Measurements from ENCODE around the gene PAM.

PAM gene

DNA sequence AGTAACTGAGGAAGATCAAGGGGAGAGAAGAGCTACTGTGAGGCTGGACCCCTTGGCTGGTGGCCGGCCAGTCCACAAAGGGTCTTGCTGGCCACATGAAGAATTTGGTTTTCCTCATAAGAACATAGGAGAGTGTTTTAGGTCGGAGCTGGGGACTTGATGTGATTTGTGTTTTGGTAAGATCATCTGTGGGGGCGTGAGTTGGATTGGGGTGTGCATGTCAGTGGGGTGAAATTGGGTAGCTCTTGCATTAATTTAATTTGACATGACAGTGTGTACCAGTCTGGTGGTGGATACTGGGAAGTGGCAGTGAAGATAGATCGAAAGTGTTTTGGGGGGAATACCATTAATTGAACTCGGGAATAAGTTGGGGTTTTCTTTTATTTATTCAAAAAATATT, 8.6 kb downstream of the PAM start:
- TF ChIP-seq, protein P1, sequence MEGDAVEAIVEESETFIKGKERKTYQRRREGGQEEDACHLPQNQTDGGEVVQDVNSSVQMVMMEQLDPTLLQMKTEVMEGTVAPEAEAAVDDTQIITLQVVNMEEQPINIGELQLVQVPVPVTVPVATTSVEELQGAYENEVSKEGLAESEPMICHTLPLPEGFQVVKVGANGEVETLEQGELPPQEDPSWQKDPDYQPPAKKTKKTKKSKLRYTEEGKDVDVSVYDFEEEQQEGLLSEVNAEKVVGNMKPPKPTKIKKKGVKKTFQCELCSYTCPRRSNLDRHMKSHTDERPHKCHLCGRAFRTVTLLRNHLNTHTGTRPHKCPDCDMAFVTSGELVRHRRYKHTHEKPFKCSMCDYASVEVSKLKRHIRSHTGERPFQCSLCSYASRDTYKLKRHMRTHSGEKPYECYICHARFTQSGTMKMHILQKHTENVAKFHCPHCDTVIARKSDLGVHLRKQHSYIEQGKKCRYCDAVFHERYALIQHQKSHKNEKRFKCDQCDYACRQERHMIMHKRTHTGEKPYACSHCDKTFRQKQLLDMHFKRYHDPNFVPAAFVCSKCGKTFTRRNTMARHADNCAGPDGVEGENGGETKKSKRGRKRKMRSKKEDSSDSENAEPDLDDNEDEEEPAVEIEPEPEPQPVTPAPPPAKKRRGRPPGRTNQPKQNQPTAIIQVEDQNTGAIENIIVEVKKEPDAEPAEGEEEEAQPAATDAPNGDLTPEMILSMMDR (IDR thresholded peaks at IDR 0.05) = no peak

DNA sequence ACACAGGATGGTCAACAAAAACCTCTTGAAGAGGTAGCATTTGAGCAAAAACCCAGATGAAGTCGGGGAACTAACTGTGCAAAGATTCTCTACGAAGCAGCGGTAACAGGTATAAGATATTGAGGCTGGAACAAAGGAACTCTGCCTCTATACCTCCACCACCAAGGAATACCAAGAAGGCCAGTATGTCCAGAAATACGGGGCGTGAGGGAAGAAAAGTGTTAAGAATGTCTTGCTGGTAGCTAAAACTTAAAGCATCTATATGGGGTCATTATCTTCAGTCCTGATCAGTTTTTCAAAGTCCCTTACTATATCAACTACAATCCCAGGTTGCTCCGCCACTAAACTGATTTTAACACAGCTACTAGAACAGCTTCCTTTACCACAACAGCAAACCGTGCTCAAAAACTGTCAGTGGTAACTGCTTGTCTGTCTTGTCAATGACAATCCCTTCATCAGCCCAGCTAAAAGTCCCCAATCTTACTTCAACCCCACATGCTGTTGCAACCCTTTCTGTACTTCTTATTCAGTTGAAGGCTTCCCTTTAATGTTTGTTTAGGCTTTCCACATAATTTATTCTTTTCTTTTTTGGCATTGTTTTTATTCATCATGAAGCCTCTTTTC, 9.4 kb downstream of the PAM start:
- TF ChIP-seq, protein P1 (IDR thresholded peaks at IDR 0.05) = no peak

DNA sequence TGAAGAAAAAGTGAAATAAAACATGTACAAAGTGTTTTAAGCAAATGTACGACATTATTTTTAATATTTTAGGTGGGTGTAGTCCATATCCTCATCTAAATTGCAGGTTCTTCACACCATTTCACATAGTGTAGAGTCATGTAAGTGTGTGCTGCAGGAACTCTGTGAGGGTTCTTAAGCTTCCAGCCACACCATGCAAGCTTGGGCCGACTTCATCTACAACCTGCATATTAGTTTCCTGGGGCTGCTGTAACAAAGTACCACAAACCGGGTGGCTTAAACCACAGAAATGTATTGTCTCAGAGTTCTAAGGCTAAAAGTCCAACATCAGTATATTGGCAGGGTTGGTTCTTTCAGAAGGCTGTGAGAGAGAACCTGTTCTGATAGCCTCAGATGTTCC, 10.2 kb downstream of the PAM start:
- TF ChIP-seq, protein P1 (IDR thresholded peaks at IDR 0.05) = no peak

DNA sequence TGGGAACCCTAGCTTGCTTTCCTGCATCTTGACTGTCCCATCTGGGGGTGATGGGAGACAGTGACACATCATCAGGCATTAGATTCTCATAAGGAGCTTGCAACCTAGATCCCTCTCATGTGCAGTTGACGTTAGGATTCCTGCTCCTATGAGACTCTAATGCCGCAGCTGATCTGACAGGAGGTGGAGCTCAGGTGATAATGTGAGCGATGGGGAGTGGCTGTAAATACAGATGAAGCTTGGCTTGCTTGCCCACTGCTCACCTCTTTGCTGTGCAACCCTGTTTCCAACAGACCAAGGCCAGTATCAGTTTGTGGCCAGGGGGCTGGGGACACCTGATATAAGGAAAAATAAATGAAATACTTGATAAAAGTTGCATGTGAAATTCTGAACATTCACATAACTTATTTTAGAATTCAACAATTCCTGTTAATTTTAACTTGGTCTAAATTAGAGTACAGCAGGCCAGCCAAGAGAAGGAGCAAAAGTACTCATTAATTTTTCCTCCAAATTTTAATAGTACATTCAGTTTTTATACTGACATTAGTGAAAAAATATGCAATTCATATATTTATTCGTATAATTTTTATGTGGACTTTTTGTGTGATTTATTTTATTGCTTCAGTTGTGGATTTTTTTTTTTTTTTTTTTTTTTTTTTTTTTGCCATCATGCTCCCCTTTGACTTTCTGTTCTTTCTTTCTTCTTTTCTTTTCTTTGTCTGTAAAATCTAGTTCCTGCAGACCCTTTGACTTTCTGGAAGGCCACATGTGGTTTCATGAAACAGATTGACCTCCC, 11.4 kb downstream of the PAM start:
- TF ChIP-seq, protein P1 (IDR thresholded peaks at IDR 0.05) = no peak

DNA sequence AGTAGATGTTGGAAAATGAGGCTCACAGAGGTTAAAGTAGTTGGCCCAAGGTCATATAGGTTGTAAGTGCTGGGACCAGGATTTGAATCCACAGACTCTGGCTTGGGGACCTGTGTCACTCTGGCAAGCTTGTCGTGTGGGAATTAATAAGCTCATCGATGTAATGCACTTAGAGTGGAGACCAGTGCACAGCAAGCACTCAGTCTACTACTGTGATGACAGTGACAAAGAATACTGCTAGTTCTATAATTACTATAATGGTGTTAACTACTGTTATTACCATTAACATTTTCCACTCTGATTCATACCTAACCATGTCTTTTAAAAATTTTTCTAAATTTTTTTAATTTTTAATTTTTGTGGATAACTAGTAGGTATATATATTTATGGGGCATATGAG, 12.8 kb downstream of the PAM start:
- TF ChIP-seq, protein P1 (IDR thresholded peaks at IDR 0.05) = no peak

DNA sequence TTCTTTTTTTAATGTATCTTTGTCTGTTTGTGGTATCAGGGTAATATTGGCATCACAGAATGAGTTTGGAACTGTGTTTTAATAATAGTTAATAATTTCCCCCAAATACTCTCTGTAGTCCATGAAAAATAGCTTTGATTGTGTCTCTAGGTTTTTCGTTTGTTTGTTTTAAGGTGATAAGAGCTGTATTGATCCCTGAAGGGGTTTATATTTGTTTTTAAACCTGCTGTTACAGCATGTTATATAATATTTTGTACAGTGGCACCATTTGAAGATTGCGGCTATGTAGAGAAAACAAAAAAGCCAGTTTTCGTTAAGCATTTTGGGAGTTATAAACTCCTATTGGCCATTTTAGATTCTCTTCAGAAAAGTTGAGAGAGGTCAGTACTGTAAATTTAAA, 15.7 kb downstream of the PAM start:
- TF ChIP-seq, protein P1 (IDR thresholded peaks at IDR 0.05) = no peak

DNA sequence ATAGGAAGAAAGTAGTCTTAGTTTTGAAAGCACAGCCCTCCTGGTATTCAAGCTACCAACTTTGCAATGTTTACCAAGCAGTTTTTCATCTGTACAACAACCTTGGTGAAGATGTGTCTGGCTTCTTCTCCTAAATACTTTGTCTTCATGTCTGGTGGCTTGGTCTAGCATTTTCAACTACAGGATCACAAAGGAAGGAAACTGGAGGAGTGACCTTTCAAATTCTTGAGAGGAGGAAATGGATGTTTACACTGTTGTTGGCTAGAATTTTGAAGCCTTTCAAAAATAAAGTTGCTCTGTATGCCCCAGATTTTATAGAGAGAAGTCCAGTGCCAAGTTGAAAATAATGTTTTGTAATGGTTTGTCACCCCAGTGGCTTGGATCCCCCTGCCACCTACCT, 16.3 kb downstream of the PAM start:
- TF ChIP-seq, protein P1 (IDR thresholded peaks at IDR 0.05) = no peak

Data from LNCAP (cell line).